HUES64 (cell line): ENCODE measurements around the gene CNTN3.

ENCODE experiments used
- H3K27ac ChIP-seq: 2 replicates; pipeline ENCODE4 v1.7.0; 2013; ENCODE audit warnings: low read depth, low read length, inconsistent platforms
- H3K27me3 ChIP-seq: 2 replicates; pipeline ENCODE4 v1.6.1; 2013; ENCODE audit warnings: mild to moderate bottlenecking, low read length; ENCODE audit not compliant: insufficient read depth
- H3K36me3 ChIP-seq: 2 replicates; pipeline ENCODE4 v1.6.1; 2013; ENCODE audit warnings: mild to moderate bottlenecking, low read length; ENCODE audit not compliant: insufficient read depth
- H3K4me1 ChIP-seq: 2 replicates; pipeline ENCODE4 v1.6.1; 2013; ENCODE audit warnings: mild to moderate bottlenecking, low read length, moderate library complexity; ENCODE audit not compliant: insufficient read depth
- H3K4me3 ChIP-seq: 2 replicates; pipeline ENCODE4 v1.5.1; 2013; ENCODE audit warnings: mild to moderate bottlenecking, low read length, moderate library complexity
- H3K9ac ChIP-seq: 2 replicates; pipeline ENCODE4 v1.6.1; 2013; ENCODE audit warnings: mild to moderate bottlenecking, low read depth, low read length
- H3K9me3 ChIP-seq: 2 replicates; pipeline ENCODE4 v1.6.1; 2013; ENCODE audit warnings: low read depth, low read length; ENCODE audit not compliant: insufficient read depth
- WGBS: fragments of 150-250, 120-280 bp; methylation state at CpG from one replicate; pipeline ENCODE4 v1.1.7; 2013; ENCODE audit warnings: missing lambda C conversion rate; 5-methylcytosine and 5-hydroxymethylcytosine counted together

CNTN3 gene

DNA sequence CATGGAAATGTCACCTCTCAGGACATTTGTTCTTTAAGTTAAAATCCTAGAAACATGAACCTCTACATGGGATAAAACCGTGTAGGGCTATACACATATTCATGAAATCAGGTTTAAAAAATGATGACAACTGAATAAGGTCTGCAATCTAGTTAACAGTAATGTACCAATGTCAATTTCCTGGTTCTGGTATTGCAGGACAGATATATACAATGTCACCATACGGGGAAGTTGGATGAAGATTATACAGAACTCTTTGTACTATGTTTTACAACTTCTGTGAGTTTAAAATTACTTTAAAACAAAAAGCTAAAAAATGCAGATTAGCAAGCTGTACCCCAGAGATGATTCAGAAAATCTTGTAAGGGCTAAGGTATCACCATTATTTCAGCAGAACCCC is 6.7 kb downstream of the CNTN3 start:
- Histone ChIP-seq H3K9ac (no peak overlapping the region), H3K4me3 (no peak overlapping the region), H3K4me1 (no peaks in the 10 kb centered on the region), H3K27me3 (peaks cover 26% of the 10 kb centered on the region), H3K36me3 (no peaks in the 10 kb centered on the region), H3K9me3 (no peaks in the 10 kb centered on the region), H3K27ac (no peak overlapping the region)
- WGBS: 70% methylated on average over 2 of the region's 2 CpGs

GRCh38 chr3:74606996-74607395 is 7.5 kb downstream of the CNTN3 start:
- Histone ChIP-seq H3K4me1 (no peaks in the 10 kb centered on the region), H3K36me3 (no peaks in the 10 kb centered on the region), H3K27ac (no peak overlapping the region), H3K4me3 (no peak overlapping the region), H3K9me3 (no peaks in the 10 kb centered on the region), H3K9ac (no peak overlapping the region), H3K27me3 (peaks cover 18% of the 10 kb centered on the region)
- 92% methylated on average over 7 of the region's 7 CpGs for WGBS

DNA sequence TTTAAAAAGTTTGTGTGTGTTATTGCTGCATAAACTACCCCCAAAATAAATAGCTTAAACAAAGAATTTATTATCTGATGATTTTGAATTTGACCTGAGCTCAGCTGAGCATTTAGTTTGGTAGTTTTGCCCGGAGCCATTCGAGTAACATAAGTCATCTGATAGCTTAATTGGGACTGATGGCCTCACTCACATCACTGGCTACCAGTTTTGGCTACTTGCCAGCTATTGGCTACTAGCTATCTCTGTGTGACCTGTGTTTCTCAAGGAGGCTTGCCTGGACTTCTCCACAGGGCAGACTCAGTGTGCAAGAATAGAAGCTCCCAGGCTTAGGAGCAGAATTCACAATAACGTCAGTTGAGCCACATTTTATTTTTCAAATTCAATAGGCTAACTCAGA is 9.0 kb downstream of the CNTN3 start:
- Histone ChIP-seq H3K27ac (no peak overlapping the region), H3K36me3 (no peaks in the 10 kb centered on the region), H3K9ac (no peak overlapping the region), H3K4me3 (no peak overlapping the region), H3K27me3 (peaks cover 3% of the 10 kb centered on the region), H3K9me3 (no peaks in the 10 kb centered on the region), H3K4me1 (no peaks in the 10 kb centered on the region)
- 85% methylated on average over 3 of the region's 3 CpGs for WGBS

- Histone ChIP-seq H3K9ac (no peak overlapping the region), H3K4me3 (no peak overlapping the region), H3K4me1 (no peaks in the 10 kb centered on the region), H3K27ac (no peak overlapping the region), H3K9me3 (no peaks in the 10 kb centered on the region), H3K27me3 (no peaks in the 10 kb centered on the region), H3K36me3 (no peaks in the 10 kb centered on the region)
- WGBS: 96% methylated on average over 2 of the region's 2 CpGs
These were observed 11.2 kb downstream of the CNTN3 start for GRCh38 chr3:74603292-74603691.

GRCh38 chr3:74602471-74602870 is 12.0 kb downstream of the CNTN3 start:
- no peaks in the 10 kb centered on the region for H3K36me3 ChIP-seq
- WGBS: 95% methylated on average over 1 of the region's 2 CpGs

DNA sequence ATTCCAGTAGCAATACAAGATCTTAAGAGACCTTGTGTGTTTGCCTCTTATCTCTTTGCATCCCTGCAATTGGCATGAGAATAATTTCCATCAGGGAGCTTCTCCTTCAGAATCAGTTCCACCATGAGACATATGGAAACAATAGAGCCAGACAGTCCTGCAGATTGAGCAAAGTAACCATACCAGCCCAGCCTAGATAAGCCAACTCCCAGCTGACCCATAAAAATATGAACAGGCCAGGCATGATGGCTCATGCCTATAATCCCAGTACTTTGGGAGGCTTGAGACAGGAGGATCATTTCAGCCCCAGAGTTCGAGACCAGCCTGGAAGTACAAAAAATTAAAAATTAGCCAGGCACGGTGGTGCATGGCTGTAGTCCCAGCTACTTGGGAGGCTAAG is 12.7 kb downstream of the CNTN3 start:
- Histone ChIP-seq H3K9ac (no peak overlapping the region), H3K27ac (no peak overlapping the region), H3K4me1 (no peaks in the 10 kb centered on the region), H3K36me3 (no peaks in the 10 kb centered on the region), H3K9me3 (0 out of 2 replicates have a peak, but pooled peaks cover under 1% of the 10 kb centered on the region), H3K27me3 (no peaks in the 10 kb centered on the region), H3K4me3 (no peak overlapping the region)
- WGBS: 94% methylated on average over 2 of the region's 2 CpGs

More at GRCh38 chr3:74602471-74602870, 12.0 kb downstream of the CNTN3 start:
- Histone ChIP-seq H3K9me3 (no peaks in the 10 kb centered on the region), H3K4me1 (no peaks in the 10 kb centered on the region), H3K27me3 (no peaks in the 10 kb centered on the region), H3K27ac (no peak overlapping the region), H3K9ac (no peak overlapping the region), H3K4me3 (no peak overlapping the region)

DNA sequence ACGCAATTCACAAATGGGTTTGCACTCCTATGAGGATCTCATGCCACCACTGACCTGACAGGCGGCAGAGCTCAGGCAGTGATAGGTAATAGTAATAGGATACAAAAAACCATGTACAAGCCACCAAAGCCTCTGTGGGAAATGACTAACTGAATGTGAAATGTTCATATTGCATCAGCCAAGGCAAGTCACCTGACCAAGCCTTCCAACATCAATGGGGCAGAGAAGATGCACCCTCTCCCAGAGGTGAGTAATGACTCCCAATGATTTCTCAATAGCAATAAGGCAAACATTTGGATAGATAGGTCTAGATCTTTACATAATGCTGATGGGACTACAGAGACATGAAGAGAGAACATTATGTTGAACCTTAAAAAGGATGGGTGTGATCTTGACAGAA is 14.9 kb downstream of the CNTN3 start:
- H3K9me3 ChIP-seq: 0 out of 2 replicates have a peak, but pooled peaks cover 2% of the 10 kb centered on the region
- 93% methylated on average over 2 of the region's 2 CpGs for WGBS
- no peaks in the 10 kb centered on the region for H3K27me3 ChIP-seq
- H3K4me3 ChIP-seq: no peak overlapping the region
- H3K36me3 ChIP-seq: no peaks in the 10 kb centered on the region
- no peaks in the 10 kb centered on the region for H3K4me1 ChIP-seq
- H3K9ac ChIP-seq: no peak overlapping the region
- H3K27ac ChIP-seq: no peak overlapping the region

GRCh38 chr3:74593152-74593551 is 21.3 kb downstream of the CNTN3 start:
- no peaks in the 10 kb centered on the region for H3K36me3 ChIP-seq
- no peaks in the 10 kb centered on the region for H3K4me1 ChIP-seq
- no peak overlapping the region for H3K27ac ChIP-seq
- H3K9ac ChIP-seq: no peak overlapping the region
- H3K27me3 ChIP-seq: no peaks in the 10 kb centered on the region
- 0 out of 2 replicates have a peak, but pooled peaks cover 2% of the 10 kb centered on the region for H3K9me3 ChIP-seq
- H3K4me3 ChIP-seq: no peak overlapping the region
- WGBS: no CpG with 5 or more reads among the region's 3 CpGs

DNA sequence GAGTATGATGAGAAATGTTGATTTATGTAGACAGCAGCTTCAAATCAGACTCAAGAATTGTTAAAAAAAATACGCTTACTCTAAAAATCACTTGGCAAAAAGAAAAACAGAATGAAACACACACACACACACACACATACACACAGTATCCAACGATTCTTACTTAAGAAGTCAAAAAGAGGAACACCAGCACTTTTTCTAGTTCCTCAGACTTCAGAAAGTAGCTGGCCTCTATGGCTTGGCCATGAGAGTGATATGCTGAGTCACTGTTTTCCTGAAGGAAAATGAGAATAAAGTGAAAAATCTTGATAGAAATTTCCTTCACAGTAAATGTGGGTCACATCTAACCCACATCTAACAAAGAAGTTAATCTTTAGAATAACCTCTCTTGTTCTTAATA is 22.1 kb downstream of the CNTN3 start:
- no peaks in the 10 kb centered on the region for H3K4me1 ChIP-seq
- no peak overlapping the region for H3K4me3 ChIP-seq
- H3K27ac ChIP-seq: no peak overlapping the region
- no peaks in the 10 kb centered on the region for H3K27me3 ChIP-seq
- no peaks in the 10 kb centered on the region for H3K36me3 ChIP-seq
- H3K9ac ChIP-seq: no peak overlapping the region
- WGBS: 92% methylated on average over 2 of the region's 2 CpGs
- 0 out of 2 replicates have a peak, but pooled peaks cover 2% of the 10 kb centered on the region for H3K9me3 ChIP-seq

GRCh38 chr3:74591946-74592345 is 22.5 kb downstream of the CNTN3 start:
- no peak overlapping the region for H3K27ac ChIP-seq
- no peaks in the 10 kb centered on the region for H3K36me3 ChIP-seq
- H3K4me3 ChIP-seq: no peak overlapping the region
- H3K4me1 ChIP-seq: no peaks in the 10 kb centered on the region
- H3K9ac ChIP-seq: no peak overlapping the region
- no peaks in the 10 kb centered on the region for H3K27me3 ChIP-seq
- H3K9me3 ChIP-seq: 0 out of 2 replicates have a peak, but pooled peaks cover 2% of the 10 kb centered on the region

GRCh38 chr3:74591342-74591741 is 23.1 kb downstream of the CNTN3 start:
- WGBS: 90% methylated on average over 2 of the region's 2 CpGs
- no peaks in the 10 kb centered on the region for H3K4me1 ChIP-seq
- H3K9me3 ChIP-seq: no peaks in the 10 kb centered on the region
- no peak overlapping the region for H3K4me3 ChIP-seq
- no peak overlapping the region for H3K9ac ChIP-seq
- no peaks in the 10 kb centered on the region for H3K27me3 ChIP-seq
- H3K27ac ChIP-seq: no peak overlapping the region
- no peaks in the 10 kb centered on the region for H3K36me3 ChIP-seq

DNA sequence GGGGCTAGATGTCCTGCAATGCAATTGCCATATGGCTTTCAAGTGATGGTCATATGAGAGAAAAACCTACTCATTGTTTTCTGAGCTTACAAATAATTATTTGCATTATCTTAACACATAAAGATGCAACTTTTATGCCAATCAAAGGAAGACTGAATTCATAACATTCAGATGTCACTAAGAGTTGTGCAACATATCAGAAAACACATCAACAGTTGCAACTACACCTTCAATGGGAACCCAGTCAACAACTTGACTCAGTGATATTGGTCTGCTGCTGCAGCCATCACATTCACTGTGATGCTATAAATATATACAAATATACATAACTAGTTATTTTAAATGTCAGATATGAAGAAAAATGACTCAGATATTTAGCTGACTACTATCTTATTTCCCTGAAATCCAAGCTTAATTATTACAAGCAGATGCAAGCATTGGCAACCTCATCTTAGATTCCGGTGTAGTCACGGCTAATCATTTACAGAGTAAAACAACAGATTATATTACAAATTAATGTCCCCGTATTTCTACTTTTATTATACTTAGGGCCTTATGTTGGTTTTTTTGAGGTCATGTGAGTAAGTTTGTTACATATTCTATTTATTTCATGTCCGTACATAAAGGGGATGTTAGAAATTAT is 23.7 kb downstream of the CNTN3 start:
- Histone ChIP-seq H3K4me3 (no peak overlapping the region), H3K4me1 (no peaks in the 10 kb centered on the region), H3K9me3 (no peaks in the 10 kb centered on the region), H3K36me3 (no peaks in the 10 kb centered on the region), H3K27me3 (no peaks in the 10 kb centered on the region), H3K27ac (no peak overlapping the region), H3K9ac (no peak overlapping the region)
- WGBS: 96% methylated on average over 3 of the region's 4 CpGs
